Caco-2 (cell line): Measurements from ENCODE around the gene TMEM80. TPM values are rescaled to one million over a fixed set of nuclear protein-coding genes. Genes with fewer than 3 reads are reported as not detected.
"Not testable (repeated sequence)": the region's sequence is repeated elsewhere in the genome, so short reads cannot be mapped to it uniquely, and the experiment has no call there.

Source experiments
- BruUV-seq: library from RNA; stranded (reverse); fragments of 400-500 nt; replicated peaks from 2 replicates; lab custom pipeline; 2021; lab: Mats Ljungman, UMichigan
- CTCF ChIA-PET: fragments of 300-600 bp; sonication (Branson Sonifier 250); formaldehyde crosslinking; loops from one replicate; lab custom pipeline; 2022; ENCODE audit warnings: antibody characterized with exemption; lab: Charles Lee
- POLR2A ChIA-PET: fragments of 300-600 bp; sonication (Branson Sonifier 250); formaldehyde crosslinking; loops from one replicate; lab custom pipeline; 2022; ENCODE audit warnings: antibody characterized with exemption; lab: Charles Lee
- DNase-seq, 2 experiments: peaks; one replicate each; pipeline versions ENCODE4 v3.0.0 to v3.0.0-alpha.2; 2020 to 2022
- H3K27me3 ChIP-seq: replicated peaks from 2 replicates; pipeline ENCODE4 v1.6.0; 2011; ENCODE audit warnings: low read length; ENCODE audit not compliant: control insufficient read depth, insufficient read depth
- H3K36me3 ChIP-seq: 2 replicates; pipeline ENCODE4 v1.5.1; 2011; ENCODE audit warnings: low read length; ENCODE audit not compliant: control insufficient read depth, insufficient read depth
- H3K4me1 ChIP-seq: fragments of 250-450 bp; sonication (Bioruptor Pico); 2 replicates; pipeline ENCODE4 v1.5.1; 2020; ENCODE audit warnings: mild to moderate bottlenecking
- H3K4me3 ChIP-seq: 2 replicates; pipeline ENCODE4 v1.5.1; 2011; ENCODE audit warnings: low read depth, mild to moderate bottlenecking, control low read depth, low read length
- H3K9me3 ChIP-seq: fragments of 250-450 bp; sonication (Bioruptor Pico); 2 replicates; pipeline ENCODE4 v1.5.1; 2020; ENCODE audit warnings: mild to moderate bottlenecking, moderate library complexity
- H3K27ac Mint-ChIP-seq: one replicate; pipeline ENCODE4 v1.8.0; 2022; ENCODE audit warnings: mixed read lengths; ENCODE audit not compliant: unreplicated experiment
- H3K27me3 Mint-ChIP-seq: one replicate; pipeline ENCODE4 v1.8.0; 2022; ENCODE audit warnings: mixed read lengths; ENCODE audit not compliant: insufficient read depth, unreplicated experiment
- H3K36me3 Mint-ChIP-seq: one replicate; pipeline ENCODE4 v1.8.0; 2022; ENCODE audit warnings: mild to moderate bottlenecking, mixed read lengths; ENCODE audit not compliant: insufficient read depth, unreplicated experiment
- H3K4me1 Mint-ChIP-seq: one replicate; pipeline ENCODE4 v1.8.0; 2022; ENCODE audit warnings: low read depth, mixed read lengths; ENCODE audit not compliant: unreplicated experiment
- H3K4me3 Mint-ChIP-seq: one replicate; pipeline ENCODE4 v1.8.0; 2022; ENCODE audit warnings: mild to moderate bottlenecking, moderate library complexity, mixed read lengths; ENCODE audit not compliant: unreplicated experiment
- H3K9me3 Mint-ChIP-seq: one replicate; pipeline ENCODE4 v1.8.0; 2022; ENCODE audit warnings: mixed read lengths; ENCODE audit not compliant: unreplicated experiment
- intact Hi-C: fragments of 100-400 bp; cut with micrococcal nuclease; formaldehyde crosslinking; loops from one replicate; pipeline ENCODE4 v1.10.0; 2022; ENCODE audit not compliant: unreplicated experiment
- total RNA-seq: library from RNA; stranded (reverse); gene quantifications from 2 replicates; pipeline ENCODE4 v1.2.3, GENCODE V29; 2022
- TF ChIP-seq, protein P1 (sequence below), 2 experiments: fragments of 200-600 bp in 1 of 2; IDR thresholded peaks; 1 replicate in 1 of 2; 2 replicates in 1 of 2; pipeline versions ENCODE4 v1.5.1 to v1.8.0; 2011 to 2022; ENCODE audit warnings: antibody characterized with exemption in 1 of 2, control low read depth in 1 of 2, inconsistent platforms in 1 of 2, low read depth in 1 of 2, low read length in 1 of 2, mild to moderate bottlenecking in 1 of 2, moderate library complexity in 1 of 2; ENCODE audit not compliant: insufficient read depth in 1 of 2, severe bottlenecking in 1 of 2, unreplicated experiment in 1 of 2

The TMEM80 gene
- total RNA-seq, 1 experiment from 2014 or later = 74.7 TPM

DNA sequence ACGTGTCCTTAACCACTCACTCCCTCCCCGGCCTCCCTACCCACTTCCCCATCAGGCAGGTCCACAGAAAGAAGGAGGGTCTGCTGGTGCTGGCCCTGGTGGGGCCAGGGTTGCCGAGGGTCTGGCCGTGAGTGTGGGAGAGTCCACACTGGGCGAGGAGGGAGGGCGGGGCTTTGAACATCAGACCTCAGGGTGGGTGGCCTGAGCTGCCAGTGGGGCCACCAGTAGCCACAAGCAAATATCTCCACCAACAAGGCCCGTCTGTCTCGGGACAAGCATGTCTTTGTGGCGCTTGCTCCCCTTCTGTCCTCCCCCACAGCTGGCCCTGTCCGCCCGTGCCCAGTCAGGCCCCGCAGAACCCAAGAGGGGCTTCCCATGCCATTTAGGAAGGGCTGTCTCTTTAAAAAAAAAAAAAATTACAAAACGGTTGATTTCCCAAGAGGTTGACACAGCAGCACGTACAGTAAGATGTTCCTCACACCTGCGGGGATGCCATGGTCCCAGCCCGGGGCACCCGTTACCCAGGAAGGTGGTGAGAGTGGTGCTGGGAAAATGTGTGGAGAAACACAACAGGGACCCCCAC lies 34.0 kb downstream of the TMEM80 start:
- intact Hi-C loops = loop anchor here (10.0 kb wide), 1 partner anchor 175 kb away; no protein-coding TSS in a partner anchor
- H3K4me1 ChIP-seq = peaks cover 15% of the 10 kb centered on the region
- ChIA-PET CTCF (interaction anchor here (0.6 kb wide), 1 partner anchor 84 kb away, joined by 4 read pairs; no protein-coding TSS in a partner anchor), POLR2A (no interaction called here)
- H3K27me3 ChIP-seq = no peaks in the 10 kb centered on the region
- no peak for DNase-seq
- peaks cover 57% of the 10 kb centered on the region for H3K36me3 Mint-ChIP-seq
- H3K9me3 ChIP-seq = no peaks in the 10 kb centered on the region
- TF ChIP-seq, protein P1, sequence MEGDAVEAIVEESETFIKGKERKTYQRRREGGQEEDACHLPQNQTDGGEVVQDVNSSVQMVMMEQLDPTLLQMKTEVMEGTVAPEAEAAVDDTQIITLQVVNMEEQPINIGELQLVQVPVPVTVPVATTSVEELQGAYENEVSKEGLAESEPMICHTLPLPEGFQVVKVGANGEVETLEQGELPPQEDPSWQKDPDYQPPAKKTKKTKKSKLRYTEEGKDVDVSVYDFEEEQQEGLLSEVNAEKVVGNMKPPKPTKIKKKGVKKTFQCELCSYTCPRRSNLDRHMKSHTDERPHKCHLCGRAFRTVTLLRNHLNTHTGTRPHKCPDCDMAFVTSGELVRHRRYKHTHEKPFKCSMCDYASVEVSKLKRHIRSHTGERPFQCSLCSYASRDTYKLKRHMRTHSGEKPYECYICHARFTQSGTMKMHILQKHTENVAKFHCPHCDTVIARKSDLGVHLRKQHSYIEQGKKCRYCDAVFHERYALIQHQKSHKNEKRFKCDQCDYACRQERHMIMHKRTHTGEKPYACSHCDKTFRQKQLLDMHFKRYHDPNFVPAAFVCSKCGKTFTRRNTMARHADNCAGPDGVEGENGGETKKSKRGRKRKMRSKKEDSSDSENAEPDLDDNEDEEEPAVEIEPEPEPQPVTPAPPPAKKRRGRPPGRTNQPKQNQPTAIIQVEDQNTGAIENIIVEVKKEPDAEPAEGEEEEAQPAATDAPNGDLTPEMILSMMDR (IDR thresholded peaks at IDR 0.05; ENCODE audit: insufficient read depth in 1 of 2, low read depth in 1 of 2, low read length in 1 of 2, severe bottlenecking in 1 of 2, unreplicated experiment in 1 of 2) = no peak
- BruUV-seq = no TSS peak
- H3K4me3 Mint-ChIP-seq = no peak overlapping the region
- no peaks in the 10 kb centered on the region; the same call in none of the 2 replicates for H3K36me3 ChIP-seq
- no peaks in the 10 kb centered on the region for H3K27me3 Mint-ChIP-seq
- H3K4me1 Mint-ChIP-seq = peaks cover 4% of the 10 kb centered on the region
- H3K27ac Mint-ChIP-seq = peak overlapping the region; percentile 83
- H3K9me3 Mint-ChIP-seq = no peaks in the 10 kb centered on the region
- no peak overlapping the region for H3K4me3 ChIP-seq

DNA sequence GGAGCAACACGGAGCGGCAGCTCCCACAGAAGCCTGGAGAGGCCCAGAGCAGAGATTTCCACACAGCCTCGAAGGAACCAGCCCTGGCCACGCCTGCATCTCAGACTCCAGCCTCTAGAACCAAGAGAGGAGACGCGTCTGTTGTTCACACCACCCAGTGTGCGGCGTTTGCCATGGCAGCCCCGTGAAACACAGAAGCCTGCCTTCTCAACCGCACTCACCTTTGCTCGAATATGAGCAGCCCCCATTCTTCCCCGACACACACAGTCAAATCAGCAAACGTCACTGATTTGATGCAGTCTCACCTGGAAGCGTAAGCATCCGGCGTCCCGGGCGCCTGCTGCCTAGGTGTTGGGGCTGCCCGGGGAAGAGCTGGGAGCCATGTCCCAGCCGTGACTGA lies 37.5 kb downstream of the TMEM80 start:
- no peaks in the 10 kb centered on the region for H3K9me3 Mint-ChIP-seq
- no peak overlapping the region for H3K27ac Mint-ChIP-seq
- Histone ChIP-seq H3K36me3 (no peaks in the 10 kb centered on the region; the same call in 1 of the 2 replicates), H3K4me3 (no peak overlapping the region), H3K9me3 (no peaks in the 10 kb centered on the region), H3K4me1 (peaks cover 26% of the 10 kb centered on the region), H3K27me3 (no peaks in the 10 kb centered on the region)
- peaks cover 47% of the 10 kb centered on the region for H3K36me3 Mint-ChIP-seq
- H3K27me3 Mint-ChIP-seq = no peaks in the 10 kb centered on the region
- ChIA-PET POLR2A (interaction anchor here (0.6 to 0.8 kb wide), 2 partner anchors 17 to 686 kb away, joined by 5 read pairs; no protein-coding TSS in a partner anchor), CTCF (interaction anchor here (0.6 to 0.9 kb wide), 2 partner anchors 26 to 173 kb away, joined by 4 read pairs; no protein-coding TSS in a partner anchor)
- H3K4me3 Mint-ChIP-seq = no peak overlapping the region
- peaks cover 12% of the 10 kb centered on the region for H3K4me1 Mint-ChIP-seq
- TF ChIP-seq, protein P1 (IDR thresholded peaks at IDR 0.05; ENCODE audit: insufficient read depth in 1 of 2, low read depth in 1 of 2, low read length in 1 of 2, severe bottlenecking in 1 of 2, unreplicated experiment in 1 of 2) = no peak
- no peak for DNase-seq
- intact Hi-C loops = no loop called here
- BruUV-seq = no TSS peak

DNA sequence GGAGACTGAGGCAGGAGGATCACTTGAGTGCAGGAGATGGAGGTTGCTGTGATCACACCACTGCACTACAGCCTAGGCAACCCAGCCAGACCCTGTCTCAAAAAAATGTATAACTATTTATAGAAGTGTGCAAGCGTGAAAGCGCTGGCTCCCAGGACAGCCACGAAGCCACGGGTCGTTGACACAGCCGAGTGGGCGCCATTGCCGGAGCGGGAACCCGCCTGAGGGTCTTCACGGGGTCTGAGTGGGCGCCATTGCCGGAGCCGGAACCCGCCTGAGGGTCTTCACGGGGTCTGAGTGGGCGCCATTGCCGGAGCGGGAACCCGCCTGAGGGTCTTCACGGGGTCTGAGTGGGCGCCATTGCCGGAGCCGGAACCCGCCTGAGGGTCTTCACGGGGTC lies 38.9 kb downstream of the TMEM80 start:
- H3K9me3 ChIP-seq, intact Hi-C loops, CTCF ChIA-PET, POLR2A ChIA-PET, H3K27me3 Mint-ChIP-seq, H3K36me3 ChIP-seq, DNase-seq, H3K4me3 Mint-ChIP-seq, H3K4me3 ChIP-seq, H3K27me3 ChIP-seq, H3K9me3 Mint-ChIP-seq, BruUV-seq: not testable (repeated sequence)
- Mint-ChIP-seq H3K36me3 (peaks cover 42% of the 10 kb centered on the region), H3K27ac (peak overlapping the region; percentile 19), H3K4me1 (peaks cover 26% of the 10 kb centered on the region)
- peaks cover 30% of the 10 kb centered on the region for H3K4me1 ChIP-seq
